Ishikawa (cell line): ENCODE measurements around the gene CHAF1B.

Experiments used
- EP300 ChIP-seq: IDR thresholded peaks from 2 replicates; pipeline ENCODE4 v1.6.1; 2012; ENCODE audit warnings: borderline replicate concordance
- TAF1 ChIP-seq: IDR thresholded peaks from 2 replicates; pipeline ENCODE4 v1.6.1; 2012; ENCODE audit warnings: low read depth, mild to moderate bottlenecking
- TEAD4 ChIP-seq: IDR thresholded peaks from 2 replicates; pipeline ENCODE4 v1.6.1; 2012
- YY1 ChIP-seq: IDR thresholded peaks from 2 replicates; pipeline ENCODE4 v1.6.1; 2012; ENCODE audit warnings: low read depth
- TF ChIP-seq, protein P1 (sequence below): IDR thresholded peaks from 2 replicates; pipeline ENCODE4 v1.6.1; 2012

DNA sequence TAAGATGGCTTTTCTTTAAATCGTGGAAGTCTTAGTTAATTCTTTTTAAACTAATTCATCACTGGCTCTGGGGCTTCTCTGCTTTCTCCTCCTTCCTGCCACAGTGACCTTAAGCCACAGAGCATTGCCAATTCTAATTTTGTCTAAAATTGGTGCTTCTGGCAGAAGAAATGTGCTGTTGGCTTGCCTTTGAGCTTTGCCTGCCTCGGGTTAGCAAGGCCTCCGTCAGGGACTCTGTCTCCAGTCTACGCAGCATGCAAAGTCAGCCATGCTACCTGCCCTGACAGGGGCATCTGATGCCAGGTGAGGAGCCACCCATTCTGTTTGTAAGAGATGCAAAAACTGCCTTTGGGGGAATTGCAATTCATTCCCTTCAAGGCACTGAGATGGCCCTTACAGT, 69.5 kb downstream of the CHAF1B start:
- TF ChIP-seq EP300 = no peak
- TF ChIP-seq, protein P1, sequence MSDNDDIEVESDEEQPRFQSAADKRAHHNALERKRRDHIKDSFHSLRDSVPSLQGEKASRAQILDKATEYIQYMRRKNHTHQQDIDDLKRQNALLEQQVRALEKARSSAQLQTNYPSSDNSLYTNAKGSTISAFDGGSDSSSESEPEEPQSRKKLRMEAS = no peak
- TF ChIP-seq YY1 = no peak
- no peak for TF ChIP-seq TAF1
- no peak for TF ChIP-seq TEAD4
